ENCODE data around the gene PCIF1.
"Not testable (repeated sequence)": the region's sequence is repeated elsewhere in the genome, so short reads cannot be mapped to it uniquely, and the experiment has no call there.

PCIF1 gene

DNA sequence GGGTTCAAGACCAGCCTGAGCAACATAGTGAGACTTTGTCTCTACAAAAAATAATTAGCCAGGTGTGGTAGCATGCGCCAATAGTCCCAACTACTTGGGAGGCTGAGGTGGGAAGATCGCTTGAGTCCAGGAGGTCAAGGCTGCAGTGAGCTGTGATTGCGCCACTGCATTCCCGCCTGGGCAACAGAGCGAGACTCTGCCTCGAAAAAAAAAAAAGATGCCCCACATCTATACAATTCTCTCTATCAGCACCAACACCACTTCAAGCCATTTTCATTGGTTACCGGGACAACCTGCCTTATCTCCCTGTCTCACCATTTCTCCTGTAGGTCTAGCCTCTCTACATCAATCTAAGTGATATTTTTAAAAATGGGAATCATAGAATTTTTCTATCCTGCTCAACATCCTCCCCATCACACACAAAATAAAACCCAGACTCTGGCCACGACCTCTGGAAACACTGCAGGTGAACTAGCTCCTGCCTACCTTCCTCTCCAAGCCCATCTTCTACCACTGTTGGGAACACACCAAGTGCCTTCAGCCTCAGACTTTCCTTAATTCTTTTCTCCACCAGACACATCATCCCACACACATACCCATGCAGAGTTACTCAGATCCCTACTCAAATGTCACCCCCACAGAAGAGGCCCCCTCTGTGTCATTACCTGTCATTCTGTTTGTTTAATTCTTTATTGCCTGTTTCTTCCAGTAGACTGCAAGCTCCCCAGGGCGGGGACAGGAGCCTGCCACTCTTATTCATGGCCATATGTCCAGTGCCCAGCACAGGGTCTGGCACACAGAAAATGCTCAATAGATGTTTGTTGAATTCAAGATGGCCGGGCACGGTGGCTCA, 12.9 kb upstream of the PCIF1 start:
- no peak overlapping the region for H3K27ac ChIP-seq
- TF ChIP-seq, protein P1, sequence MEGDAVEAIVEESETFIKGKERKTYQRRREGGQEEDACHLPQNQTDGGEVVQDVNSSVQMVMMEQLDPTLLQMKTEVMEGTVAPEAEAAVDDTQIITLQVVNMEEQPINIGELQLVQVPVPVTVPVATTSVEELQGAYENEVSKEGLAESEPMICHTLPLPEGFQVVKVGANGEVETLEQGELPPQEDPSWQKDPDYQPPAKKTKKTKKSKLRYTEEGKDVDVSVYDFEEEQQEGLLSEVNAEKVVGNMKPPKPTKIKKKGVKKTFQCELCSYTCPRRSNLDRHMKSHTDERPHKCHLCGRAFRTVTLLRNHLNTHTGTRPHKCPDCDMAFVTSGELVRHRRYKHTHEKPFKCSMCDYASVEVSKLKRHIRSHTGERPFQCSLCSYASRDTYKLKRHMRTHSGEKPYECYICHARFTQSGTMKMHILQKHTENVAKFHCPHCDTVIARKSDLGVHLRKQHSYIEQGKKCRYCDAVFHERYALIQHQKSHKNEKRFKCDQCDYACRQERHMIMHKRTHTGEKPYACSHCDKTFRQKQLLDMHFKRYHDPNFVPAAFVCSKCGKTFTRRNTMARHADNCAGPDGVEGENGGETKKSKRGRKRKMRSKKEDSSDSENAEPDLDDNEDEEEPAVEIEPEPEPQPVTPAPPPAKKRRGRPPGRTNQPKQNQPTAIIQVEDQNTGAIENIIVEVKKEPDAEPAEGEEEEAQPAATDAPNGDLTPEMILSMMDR (conservative IDR thresholded peaks at IDR 0.05), result no peak

DNA sequence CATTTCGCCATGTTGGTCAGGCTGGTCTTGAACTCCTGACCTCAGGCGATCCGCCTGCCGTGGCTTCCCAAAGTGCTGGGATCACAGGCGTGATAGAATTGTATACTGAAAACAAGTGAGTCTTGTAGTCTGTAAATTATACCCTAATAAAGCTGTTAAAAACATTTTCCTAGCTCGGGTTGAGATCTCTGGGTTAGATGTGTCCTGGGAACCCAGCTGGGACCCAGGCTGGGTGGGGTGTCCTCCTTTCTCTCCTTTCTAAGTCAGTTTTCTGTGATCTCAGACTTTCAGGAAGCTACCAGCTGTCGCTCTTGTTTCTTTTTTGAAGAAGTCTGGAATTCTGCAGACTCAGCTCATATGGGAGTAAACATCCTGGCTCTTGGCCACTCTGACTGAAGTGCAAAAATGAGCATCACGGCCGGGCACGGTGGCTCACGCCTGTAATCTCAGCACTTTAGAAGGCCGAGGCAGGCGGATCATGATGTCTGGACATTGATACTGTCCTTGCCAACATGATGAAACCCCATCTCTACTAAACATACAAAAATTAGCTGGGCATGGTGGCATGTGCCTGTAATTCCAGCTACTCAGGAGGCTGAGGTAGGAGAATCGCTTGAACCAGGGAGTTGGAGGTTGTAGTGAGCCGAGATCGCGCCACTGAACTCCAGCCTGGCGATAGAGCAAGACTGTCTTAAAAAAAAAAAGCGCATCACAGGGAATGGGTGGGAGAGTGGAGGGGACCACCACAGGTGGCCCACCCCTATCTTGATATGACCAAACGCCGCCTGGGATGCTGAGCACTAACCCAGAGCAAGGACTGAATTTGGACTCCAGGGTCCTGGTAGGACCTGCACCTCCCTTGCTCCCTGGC, 9.9 kb upstream of the PCIF1 start:
- TF ChIP-seq, protein P1 (conservative IDR thresholded peaks at IDR 0.05), result no peak

DNA sequence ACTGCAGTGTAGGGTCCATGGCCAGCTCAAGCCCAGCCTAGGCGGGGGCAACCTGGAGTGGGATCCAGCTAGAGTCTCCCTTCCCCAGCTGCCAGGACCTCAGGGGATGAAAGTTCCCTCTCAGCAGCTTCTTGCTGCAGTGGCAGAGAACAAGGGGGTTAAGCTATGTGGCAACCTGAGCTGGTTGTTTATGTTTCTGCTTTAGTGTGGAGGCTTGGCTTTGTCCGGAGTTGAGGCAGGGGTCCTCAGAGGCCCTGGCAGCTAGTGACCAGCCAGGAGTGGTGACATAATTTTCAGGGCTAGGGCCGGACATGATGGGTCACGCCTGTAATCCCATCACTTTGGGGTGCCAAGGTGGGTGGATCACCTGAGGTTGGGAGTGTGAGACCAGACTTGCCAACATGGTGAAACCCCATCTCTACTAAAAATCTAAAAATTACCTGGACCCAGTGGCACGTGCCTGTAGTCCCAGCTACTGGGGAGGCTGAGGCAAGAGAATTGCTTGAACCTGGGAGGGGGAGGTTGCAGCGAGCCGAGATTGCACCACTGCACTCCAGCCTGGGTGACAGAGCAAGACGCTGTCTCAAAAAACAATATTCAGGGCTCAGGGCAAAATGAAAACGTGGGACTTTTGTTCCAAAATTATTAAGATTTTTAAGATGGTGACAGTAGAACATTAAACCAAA, 8.5 kb upstream of the PCIF1 start:
- TF ChIP-seq, protein P1 (conservative IDR thresholded peaks at IDR 0.05), result no peak
- no peak overlapping the region for H3K27ac ChIP-seq

More for the DNA sequence above, 9.9 kb upstream of the PCIF1 start:
- no peak overlapping the region for H3K27ac ChIP-seq

DNA sequence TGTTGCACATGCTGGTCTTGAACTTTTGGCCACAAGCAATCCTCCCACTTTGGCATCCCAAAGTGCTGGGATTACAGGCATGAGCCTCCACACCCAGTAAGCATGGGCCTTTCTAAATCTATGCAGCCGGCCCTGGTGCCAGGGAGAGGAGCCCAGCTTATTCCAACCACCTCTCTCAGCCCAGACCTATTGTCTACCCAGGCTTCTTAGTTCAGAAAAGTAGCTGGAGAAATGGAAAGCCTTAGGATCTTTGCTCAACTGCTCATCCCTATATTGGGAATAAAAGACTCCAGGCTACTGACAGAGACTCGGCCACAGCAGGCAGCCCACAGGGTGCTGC, 7.8 kb upstream of the PCIF1 start:
- TF ChIP-seq, protein P1 (conservative IDR thresholded peaks at IDR 0.05), result no peak
- no peak overlapping the region for H3K27ac ChIP-seq

DNA sequence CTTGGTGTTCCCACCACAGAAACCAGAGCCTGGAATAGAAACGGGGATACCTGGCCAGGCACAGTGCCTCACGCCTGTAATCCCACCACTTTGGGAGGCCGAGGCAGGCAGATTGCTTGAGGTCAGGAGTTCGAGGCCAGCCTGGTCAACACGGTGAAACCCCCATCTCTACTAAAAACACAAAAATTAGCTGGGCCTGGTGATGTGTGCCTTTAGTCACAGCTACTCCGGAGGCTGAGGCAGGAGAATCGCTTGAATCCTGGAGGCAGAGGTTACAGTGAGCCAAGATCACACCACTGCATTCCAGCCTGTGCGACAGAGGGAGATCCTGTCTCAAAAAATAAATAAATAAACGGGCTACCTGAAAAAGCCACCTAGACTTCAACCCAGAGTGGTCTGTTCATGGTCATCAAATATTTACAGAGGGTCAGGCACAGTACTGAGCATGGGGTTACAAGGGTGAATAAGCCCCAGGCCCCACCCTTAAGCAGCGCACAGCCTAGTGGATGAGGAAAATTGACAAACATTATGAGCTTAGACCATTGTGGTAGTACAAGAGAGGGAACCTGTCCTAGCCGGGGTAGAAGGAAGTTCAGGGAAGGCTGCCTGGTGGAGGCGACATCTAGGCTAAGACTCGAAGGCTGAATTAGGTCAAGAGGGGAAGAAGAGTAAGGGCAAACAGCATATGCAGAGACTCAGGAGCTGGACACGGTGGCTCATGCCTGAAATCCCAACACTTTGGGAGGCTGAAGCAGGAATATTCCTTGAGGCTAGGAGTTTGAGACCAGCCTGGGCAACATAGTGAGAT, 7.2 kb upstream of the PCIF1 start:
- H3K27ac ChIP-seq, result no peak overlapping the region

DNA sequence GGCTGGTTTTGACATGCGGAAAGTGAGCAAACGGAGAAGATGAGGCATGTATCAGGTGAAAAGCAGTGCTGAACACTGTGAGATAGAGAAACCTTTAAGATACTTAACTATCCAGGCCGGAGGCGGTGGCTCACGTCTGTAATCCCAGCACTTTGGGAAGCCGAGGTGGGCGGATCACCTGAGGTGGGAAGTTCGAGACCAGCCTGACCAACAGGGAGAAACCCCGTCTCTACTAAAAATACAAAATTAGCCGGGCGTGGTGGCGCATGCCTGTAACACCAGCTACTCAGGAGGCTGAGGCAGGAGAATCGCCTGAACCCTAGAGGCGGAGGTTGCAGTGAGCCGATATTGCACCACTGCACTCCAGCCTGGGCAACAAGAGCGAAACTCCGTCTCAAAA, 2.8 kb upstream of the PCIF1 start:
- not testable (repeated sequence) for H3K27ac ChIP-seq

More for the DNA sequence above, 7.2 kb upstream of the PCIF1 start:
- TF ChIP-seq, protein P1 (conservative IDR thresholded peaks at IDR 0.05), result no peak

DNA sequence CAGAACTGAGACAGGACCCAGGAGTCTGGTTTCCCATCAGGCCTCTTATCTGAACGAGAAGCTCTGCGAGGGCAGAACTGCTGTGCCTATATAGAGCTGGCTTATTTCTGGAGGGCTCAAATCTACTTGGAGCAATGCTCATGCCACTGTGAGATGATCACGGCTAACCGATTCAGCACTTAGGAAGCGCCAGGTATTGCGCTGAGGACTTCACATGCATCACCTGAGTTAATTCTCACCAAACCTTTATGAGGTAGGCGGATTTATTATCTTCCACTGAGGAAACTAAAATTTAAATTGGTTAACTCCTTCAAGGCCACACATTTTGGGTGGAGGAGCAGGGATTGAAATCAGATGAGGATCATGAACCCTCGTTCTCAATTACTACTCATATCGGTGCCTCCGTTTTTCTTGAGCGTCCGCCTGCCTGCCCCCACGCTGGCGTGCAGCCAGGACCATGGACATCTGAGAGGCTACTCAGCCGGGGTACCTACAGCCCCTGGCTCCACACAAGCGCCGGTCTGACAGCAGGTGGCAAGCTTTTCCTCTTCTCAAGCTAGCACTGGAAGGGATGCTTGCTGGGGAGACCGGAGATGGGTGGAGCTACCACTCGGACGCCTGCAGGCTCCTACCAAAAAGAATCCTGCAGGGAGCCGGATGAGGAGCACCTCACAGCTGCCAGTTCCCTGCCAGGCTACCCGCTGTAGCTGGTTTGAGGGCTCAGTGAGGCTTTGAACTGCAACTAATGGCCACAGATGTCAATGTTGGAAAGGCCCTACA, 1.0 kb upstream of the PCIF1 start:
- TF ChIP-seq, protein P1 (conservative IDR thresholded peaks at IDR 0.05), result peak; percentile 71
- peak overlapping the region; percentile 100 for H3K27ac ChIP-seq
